Measurements from ENCODE around the gene ASTN1.
A peak's percentile ranks its signal among the peaks of the same experiment; 100 is the strongest.

ASTN1 gene

DNA sequence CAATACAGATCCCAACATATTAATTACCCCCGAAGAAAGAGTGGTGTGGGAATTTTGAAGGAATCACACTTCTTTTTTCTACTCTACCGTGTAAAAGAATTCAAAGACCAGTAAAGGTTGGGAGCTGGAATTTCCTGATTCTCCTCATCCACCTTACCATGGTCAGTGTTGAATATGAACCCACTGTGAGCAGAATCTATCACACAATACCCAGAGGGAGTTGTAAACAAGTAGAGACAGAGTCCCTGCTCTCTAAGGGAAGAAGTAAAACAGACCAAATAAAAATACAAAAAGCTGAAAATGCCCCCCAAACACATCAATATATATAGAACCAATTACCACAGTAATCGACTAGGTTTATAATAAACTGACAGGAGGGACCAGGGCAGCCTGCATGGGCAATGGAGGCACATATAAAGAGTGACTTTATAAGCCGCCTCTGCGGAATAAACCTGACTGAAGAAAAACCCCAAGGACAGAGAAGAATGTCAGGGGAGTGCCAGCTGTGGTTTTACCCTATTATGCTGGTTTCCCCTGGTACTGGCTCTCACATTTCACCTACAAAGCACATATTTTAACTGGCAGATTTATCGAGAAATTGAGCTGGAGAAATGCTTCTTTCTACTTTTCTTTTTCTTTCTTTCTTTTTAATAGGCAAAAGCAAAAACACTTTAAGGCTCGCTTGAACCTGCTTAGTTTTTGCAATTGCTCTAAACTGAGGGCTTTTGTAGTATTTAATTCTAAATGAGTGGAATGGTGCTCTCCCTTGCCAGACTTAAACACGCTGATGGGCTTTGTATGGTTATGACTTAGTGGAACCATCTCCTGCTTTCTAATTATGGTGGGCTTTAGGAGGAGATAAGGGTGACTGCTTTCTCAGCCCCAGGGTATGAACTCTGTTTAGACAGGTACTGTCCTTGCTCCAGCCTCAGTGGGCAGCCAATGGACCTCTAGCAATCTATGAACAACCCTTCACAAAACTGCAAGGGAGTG, 244.8 kb downstream of the ASTN1 start:
- DNase-seq, result no peak

GRCh38 chr1:176905648-176906047, 258.9 kb downstream of the ASTN1 start:
- DNase-seq, result no peak

- DNase-seq, result no peak
These were observed 260.3 kb downstream of the ASTN1 start for GRCh38 chr1:176904057-176904751.

GRCh38 chr1:176903474-176903873, 261.0 kb downstream of the ASTN1 start:
- DNase-seq, result no peak

DNA sequence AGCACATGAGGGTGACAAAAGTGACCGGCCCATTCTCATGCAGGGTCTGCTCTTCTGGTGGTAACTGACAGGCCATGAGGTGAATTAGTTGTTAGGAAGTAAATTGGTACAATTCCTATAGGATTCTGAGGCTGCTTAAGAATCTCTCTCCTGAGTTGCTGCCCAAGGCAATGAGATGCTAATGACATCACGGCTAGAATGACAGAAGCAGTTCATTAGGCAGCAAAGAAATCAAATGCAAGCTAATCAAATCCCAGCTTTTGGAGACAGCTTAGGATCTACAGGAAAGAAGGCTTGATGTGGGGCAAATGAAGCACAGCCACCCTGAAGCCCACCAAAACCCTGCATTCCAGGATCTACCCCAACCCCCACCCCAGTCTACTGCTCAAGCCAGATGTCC, 265.2 kb downstream of the ASTN1 start:
- DNase-seq, result no peak

DNA sequence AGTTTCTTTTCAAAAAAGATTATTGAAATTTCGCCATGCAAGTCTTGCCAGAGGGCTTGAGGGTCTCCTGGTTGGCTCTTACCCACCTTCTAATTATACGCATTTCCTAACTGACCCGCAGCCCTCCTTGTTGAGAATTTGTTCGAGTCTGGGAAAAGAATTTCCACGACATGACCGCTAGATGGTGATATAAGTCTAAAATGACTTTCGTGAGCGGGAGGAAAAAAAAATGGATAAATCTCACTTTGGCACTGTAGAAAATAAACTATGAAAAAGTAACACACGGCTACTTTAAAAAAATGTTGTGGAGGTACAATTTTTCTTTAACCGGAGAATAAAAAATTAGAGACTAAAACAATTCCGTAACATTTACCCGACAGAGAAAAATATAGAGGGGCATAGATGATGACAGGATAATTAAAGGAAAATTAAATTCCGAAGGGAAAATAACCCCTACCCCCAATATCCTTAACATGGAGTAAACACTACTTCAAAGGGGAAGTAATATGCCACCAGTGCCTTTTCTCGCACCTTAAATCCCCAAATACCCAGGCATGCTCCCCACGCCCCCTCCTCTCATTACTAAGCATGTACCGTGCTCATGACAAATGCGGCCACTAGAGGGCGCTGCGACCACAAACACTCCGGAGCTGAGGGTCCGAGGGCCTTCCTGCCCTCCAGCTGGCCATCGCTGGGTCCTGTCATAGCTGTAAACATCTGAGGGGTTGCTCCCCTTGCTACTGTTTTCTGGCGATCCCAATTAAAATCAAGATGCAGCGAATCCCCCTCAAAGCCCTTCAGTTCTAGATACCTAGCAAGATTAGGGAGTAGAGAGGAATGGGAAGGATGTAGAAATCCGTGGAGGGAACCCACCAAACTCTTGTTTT, 266.9 kb downstream of the ASTN1 start:
- peak; percentile 84 for DNase-seq

DNA sequence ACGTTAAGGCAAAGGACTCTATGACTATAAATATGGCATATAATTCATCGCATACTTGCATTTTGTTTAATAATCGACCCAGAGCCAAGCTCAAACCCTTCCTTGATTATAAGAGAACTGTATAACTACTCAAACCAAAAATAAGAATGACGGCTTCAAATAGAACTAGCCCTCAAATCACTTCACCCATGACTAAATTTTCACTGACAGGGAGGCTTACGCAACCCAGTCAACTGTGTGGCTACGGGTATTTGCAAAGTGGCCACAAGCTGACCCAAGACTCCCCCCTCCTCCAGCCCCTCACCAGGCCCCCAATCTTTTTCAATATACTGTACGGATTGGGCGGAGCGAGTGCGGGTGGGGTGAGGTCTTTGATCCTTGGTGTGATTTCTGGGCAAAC, 268.3 kb downstream of the ASTN1 start:
- DNase-seq, result no peak

- no peak for DNase-seq
These were observed 270.1 kb downstream of the ASTN1 start for GRCh38 chr1:176894450-176894849.

- no peak for DNase-seq
These were observed 270.7 kb downstream of the ASTN1 start for GRCh38 chr1:176893625-176894352.

DNA sequence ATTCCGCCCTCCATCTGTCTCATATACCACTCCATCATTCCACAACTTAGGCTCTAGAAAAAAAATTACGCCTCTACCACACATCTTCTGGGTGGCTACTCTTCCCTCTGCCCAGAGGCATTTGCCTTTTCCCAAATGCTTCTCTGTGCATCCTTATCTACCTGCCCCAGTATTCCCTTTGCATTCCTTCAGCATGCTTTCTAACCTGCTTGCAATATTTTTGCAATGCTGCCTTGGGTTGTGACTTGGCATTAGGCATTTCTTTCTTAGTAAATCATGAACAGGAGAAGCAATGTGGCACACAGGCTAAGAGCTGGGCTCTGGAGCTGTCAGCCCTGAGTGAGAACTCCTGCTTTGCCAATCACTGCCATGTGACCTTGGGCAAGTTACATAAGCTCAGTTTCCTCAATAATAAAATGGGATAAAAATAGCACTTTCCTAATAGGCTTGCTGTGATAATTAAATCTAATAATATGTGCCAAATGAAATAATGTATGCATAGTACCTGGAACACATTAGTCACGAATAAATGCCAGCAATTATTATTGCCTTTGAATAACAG, 276.0 kb downstream of the ASTN1 start:
- DNase-seq, result no peak

GRCh38 chr1:176885751-176886150, 278.8 kb downstream of the ASTN1 start:
- no peak for DNase-seq

DNA sequence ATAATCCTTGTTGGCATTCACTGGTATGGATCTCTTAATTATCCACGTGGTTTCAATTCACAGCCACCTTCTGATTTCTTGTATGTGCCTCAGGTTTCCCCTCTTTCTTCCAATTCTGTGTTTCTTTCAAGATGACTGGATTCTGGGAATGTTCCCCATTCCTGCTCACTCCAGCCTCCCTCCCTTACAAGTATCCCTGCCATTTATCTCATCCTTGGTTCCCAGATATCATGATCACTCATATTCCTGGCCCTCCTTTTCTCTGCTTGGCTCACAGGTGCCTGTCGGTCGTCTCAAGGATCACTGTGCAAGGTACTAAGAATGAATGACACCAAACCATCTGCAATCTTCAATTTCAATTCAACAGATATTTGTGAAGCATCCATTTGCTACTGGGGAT, 279.2 kb downstream of the ASTN1 start:
- DNase-seq, result no peak

DNA sequence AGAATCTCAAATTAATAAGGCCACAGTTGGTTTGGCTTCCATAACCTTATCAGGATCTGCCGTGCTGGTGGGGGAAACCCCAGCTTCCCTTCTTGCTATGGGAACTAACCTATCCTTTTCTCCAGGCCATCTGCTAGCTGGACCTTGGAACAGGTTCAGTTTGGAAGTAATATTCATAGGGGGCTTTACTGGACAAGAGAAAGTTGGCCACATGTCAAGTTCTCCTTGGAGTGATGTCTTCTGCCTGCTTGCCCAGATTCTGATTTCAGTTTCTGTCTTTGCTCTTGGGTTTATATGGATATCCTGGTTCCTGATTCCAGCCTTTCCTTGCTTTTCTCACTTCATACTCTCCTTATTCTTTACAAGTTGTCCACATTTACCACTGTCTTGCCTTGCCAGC, 279.6 kb downstream of the ASTN1 start:
- DNase-seq, result no peak

DNA sequence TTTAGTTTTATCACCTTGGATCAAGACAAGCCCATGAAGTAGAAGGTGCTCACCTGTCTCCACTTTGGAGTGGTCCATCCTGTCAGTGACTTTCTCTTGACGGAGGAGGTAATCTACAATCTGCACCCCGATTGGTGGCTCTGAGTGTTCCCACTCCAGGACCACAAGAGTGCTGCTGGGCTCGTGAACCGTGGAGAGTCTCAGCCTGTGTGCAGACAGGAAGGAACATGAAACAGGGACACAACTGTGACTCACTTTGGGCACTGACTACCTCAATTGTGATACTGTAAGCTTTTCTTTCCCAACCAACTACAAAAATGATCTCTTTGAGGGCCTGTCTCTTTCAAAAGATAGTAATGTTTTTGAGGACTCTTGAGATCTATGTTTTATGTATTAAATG, 280.2 kb downstream of the ASTN1 start:
- no peak for DNase-seq

GRCh38 chr1:176880955-176881595, 283.4 kb downstream of the ASTN1 start:
- DNase-seq, result peak; percentile 70

- no peak for DNase-seq
These were observed 284.5 kb downstream of the ASTN1 start for GRCh38 chr1:176879784-176880620.

DNA sequence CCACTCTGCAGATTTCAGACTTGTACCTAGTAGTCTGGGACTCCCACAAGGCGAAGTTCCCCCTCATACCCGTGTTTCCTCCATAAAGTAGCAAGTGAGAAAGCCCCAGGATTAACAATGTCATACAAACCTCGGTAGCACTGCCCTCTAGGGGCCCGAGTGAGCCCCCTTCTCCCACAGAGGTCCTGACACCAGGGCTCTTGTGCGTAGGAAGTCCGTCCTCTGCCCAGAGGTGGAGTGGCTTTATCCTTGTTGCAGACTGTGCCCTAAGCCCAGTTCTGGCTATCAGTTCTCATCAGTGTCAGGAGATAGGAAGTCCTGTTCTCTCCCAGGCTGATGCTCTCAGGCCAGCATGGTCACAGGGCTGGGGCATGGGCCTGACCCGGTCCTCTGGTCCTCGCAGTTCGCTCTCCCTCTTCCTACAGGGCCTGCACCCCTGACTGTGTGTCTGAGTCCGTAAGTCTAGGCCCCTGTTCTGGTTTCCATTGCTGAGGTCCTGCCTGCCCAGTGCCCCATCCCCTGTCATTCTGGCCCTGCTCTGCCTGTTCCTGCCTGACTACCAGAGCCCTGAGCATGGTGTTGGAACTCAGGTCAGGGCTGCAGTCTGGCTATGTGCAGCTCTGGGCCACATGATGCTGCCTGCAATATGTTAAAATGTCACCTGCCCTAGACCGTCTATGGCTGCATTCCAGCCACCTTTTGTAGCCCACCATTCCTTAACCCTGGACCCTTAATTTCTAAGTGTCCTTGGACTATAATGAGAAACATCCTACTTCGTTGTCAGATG, 285.6 kb downstream of the ASTN1 start:
- DNase-seq, result no peak

DNA sequence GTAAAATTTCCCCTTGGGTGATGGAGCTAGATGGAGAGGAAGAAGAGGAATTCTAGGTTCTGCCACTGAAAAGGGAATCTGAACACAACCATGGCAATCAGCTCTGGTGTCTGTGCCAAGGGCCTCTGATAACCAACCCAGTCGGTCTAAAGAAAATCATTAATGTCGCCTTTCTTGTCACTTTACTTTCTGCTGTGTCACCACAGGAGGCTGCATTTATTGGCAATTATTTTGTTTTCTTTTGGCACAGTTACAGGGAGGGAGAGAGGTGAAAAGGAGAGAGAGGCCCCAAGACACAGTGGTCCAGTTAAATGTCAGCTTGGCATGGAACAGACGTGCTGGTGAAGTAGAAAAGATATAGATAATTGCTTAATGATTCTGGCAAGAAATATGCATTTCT, 287.0 kb downstream of the ASTN1 start:
- DNase-seq, result no peak

- no peak for DNase-seq
These were observed 287.5 kb downstream of the ASTN1 start for GRCh38 chr1:176876966-176877515.

All from NCI-H1092 treated with DMSO at 0.1 percent for 48 hours (cell line).